LHCN-M2 (cell line): ENCODE measurements around the gene SGSM1. TPM values are rescaled to one million over a fixed set of nuclear protein-coding genes. Genes with fewer than 3 reads are reported as not detected.

Experiments used
- DNase-seq: peaks from one replicate; pipeline ENCODE4 v3.0.0-alpha.2; 2012; ENCODE audit warnings: low read depth
- total RNA-seq: library from RNA; depleted of rRNA; stranded (reverse); fragments of >200 nt; gene quantifications from 2 replicates; pipeline ENCODE4 v1.2.3, GENCODE V29; 2014

The SGSM1 gene
- total RNA-seq, 1 experiment from 2014 or later: not detected

DNA sequence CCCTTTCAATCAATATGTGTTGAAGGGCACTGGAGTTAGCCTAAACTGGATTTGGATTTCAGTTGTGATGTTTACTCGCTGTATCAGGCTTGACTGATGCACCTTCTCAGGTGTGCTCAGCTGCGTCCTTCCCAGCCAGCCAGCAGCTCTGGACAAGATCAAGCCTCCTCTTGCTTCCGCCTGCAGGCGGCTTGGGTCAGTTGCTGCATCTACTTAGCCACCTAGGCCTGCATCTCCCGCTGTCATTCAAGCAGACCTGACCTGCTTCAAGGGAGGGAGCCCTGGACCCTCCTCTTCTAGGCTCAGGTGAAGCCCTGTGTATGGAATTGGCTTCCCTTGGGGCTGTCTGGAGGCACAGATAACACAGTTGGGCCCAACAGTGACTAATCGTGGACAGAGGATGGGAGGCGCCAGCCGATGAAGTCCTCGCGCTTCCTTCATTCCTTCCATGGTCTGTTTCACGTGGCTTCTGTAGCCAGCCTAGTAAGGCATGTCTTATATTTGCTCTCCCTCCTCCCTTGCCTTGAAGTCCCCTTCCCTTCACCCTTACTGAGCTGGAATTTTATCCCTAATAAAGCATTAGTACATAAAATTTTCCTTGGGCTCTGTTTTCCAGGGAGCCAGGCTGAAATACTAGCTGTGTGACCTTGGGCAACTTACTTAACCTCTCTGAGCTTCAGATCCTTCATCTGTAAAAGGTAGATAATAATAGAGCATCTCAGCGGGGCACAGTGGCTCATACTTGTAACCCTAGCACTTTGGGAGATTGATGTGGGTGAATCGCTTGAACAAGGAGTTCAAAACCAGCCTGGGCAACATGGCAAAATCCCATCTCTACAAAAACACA is 142.6 kb downstream of the SGSM1 start:
- no peak for DNase-seq

GRCh38 chr22:24950272-24950902 is 144.4 kb downstream of the SGSM1 start:
- DNase-seq: no peak

DNA sequence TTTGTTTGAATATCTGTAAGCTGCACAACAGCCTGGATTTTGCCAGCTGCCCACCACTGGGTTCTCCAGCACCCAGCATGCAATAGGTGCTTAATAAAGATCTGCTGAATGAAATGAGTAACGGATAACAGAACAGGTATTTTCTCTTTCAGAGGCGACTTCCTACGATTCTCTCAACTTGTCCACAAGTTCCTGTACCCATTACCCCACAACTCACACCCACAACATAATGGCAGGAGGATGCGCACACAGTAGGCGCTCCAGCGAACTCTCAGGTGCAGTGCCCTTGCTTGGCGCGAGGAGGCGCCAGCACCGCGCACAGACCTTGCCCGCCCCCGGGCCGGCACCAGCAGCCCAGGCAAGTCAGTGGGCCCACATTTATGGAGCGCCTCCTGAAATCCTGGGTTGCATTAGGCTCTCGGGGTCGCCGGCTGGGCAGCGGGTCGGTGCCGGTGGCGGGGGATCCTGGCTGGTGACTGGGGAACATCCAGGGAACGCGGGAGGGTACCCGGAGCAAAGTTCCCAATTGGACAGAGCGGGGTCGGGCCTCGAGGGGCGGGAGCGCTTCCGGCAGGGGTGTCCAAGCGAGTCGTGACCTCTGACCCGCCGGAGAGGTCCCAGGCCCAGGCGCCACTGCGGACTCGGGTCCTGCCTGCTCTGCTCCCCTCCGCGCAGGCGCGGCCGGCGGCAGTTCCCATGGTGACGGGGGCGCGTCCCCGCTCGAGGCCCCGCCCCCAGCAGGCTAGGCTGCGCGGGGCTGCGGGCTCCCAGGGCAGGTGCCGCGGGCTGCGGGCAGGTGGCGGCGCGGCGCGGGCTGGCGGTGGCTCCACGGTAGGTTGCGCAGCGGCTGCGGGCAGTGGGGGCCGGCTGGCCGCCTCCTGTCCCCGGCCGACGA is 146.2 kb downstream of the SGSM1 start, which contains the start of gene KIAA1671:
TSS of gene KIAA1671 (plus strand) at position 775 of the 895 bp plus-strand sequence. CDS start 75,284 bp downstream, outside the sequence.
- peak; percentile 59 for DNase-seq

- DNase-seq: peak; percentile 38
Observed at GRCh38 chr22:24952837-24953383, 146.9 kb downstream of the SGSM1 start.

- no peak for DNase-seq
Observed at GRCh38 chr22:24953384-24954113, 147.5 kb downstream of the SGSM1 start.

DNA sequence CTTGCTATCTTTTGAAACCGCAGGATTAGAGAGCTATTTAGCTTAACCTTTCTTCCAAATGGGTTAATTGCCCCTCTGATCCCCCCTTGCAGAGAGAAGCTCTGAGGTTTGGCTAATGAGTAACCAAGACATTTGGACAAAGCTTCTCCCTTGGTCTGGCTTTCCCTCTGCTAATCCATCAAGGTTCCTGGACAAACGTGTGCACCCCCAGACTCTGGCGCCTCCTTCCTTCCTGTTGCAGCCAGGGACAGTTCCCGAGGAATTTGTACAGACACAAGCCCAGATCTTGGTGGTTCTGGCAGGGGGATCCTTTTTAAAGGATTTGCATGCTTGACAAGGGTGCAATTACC is 148.1 kb downstream of the SGSM1 start:
- no peak for DNase-seq

DNA sequence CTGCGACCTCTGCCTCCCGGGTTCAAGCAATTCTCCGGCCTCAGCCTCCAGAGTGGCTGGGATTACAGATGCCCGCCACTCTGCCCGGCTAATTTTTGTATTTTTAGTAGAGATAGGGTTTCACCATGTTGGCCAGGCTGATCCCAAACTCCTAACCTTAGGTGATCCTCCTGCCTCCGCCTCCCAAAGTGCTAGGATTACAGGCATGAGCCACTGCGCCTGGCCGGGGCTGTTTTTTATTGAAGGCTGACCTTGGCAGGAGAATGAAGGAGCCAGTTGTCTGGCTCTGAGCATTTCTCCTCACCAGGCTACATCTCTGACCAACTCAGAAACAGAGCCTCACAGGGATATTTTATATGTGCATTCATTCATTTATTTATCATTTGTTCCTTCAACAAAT is 148.8 kb downstream of the SGSM1 start:
- DNase-seq: no peak

DNA sequence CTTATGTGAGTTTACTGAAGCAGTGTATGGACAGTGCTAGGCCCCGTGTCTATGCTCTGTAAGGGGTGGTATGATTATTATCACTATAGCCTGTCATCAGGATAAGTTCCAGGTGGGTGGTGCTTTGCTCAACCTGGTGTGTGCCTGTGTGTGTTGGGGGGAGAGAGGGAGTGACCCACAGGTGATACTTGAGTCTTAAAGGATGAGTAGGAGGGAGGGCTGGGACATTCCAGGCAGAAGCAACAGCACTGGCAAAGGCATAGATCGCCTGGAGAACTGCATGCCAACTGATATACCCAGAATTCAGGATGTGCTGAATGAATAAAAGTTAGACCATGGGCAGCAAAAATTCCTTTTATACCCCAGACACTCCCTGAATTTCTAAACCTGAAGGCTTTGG is 151.0 kb downstream of the SGSM1 start:
- DNase-seq: no peak

GRCh38 chr22:24961217-24961844 is 155.3 kb downstream of the SGSM1 start:
- DNase-seq: no peak

- no peak for DNase-seq
Observed at GRCh38 chr22:24962094-24962493, 156.1 kb downstream of the SGSM1 start.

DNA sequence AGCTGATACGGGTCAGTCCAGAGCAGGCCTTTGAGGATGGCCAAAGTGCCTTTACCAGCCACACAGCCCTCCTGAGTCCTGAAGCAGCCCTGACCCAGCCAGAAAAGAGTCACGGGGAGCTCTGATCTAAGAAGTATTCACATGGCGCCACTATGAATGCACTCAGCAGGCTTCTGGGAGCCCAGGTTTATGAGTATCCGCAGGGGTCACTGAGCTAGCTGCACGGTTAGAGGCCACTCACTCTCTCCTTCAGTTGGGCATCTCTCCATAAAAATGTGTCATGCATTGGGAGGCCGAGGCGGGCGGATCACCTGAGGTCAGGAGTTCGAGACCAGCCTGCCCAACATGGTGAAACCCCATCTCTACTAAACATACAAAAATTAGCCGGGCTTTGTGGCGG is 156.8 kb downstream of the SGSM1 start:
- DNase-seq: no peak

GRCh38 chr22:24964441-24964840 is 158.4 kb downstream of the SGSM1 start:
- no peak for DNase-seq

DNA sequence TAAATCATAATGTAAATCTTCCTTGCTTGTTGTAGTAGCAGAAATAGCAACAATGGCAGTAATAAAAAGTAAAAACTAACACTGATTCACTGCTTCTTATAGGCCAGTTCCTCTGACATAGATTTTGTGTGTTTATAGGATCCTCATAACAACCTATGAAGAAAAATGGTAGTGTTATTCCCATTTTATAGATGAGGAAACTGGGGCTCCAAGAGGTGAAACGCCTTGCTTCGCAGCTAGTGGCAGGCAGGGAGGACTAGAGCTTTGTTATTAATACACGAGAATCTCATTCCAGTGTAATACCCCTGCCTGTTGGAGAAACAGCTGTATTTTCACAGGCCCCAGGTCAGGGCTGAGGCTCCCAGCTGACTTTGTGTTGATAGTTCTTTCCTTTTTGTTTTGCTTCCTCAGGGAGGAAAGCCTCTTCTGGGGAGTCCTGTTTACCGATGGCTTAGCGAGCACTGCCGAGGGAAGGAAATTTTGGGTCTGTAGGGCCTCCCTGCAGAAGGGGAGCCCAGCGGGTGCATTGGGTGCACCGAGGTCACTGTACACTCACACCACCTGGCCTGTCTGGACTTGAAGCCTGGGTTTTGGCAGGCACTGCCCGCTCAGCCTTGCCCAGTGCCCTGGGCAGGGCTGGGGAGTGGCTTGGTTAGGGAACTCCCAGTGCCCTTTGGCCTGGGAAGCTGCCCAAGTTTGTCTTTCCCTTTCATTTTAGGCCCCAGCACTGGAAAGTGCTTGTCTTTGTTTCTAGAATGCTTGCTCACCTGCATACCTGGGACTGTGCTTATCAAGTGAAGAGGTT is 160.0 kb downstream of the SGSM1 start:
- DNase-seq: no peak

DNA sequence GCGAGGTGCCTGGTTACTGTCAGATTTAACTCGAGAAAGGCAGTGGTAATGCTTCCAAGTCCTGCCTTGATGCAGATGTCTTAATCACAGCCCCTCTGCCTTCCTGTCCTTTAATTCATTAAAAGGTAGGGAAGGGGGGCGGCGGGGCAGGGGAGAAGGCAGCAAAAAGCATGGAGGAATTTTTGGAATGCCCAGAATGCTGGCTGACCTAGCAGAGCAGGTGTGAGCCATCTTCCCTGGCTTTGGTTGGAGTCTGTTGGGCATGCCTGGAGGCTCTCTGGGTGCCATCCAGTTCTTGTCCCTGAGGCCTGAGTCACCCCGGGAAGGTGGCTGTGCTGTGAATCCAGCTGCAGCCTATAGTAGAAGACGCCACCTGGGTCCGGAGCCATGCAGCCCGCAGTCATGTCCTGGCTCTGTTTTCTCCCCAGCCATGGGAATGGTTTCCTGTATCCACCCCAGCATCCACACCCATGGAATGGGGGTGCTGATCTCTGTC is 162.1 kb downstream of the SGSM1 start:
- no peak for DNase-seq

GRCh38 chr22:24969560-24970301 is 163.7 kb downstream of the SGSM1 start:
- no peak for DNase-seq

GRCh38 chr22:24972369-24972768 is 166.4 kb downstream of the SGSM1 start:
- DNase-seq: no peak

GRCh38 chr22:24973872-24974271 is 167.9 kb downstream of the SGSM1 start:
- DNase-seq: no peak

DNA sequence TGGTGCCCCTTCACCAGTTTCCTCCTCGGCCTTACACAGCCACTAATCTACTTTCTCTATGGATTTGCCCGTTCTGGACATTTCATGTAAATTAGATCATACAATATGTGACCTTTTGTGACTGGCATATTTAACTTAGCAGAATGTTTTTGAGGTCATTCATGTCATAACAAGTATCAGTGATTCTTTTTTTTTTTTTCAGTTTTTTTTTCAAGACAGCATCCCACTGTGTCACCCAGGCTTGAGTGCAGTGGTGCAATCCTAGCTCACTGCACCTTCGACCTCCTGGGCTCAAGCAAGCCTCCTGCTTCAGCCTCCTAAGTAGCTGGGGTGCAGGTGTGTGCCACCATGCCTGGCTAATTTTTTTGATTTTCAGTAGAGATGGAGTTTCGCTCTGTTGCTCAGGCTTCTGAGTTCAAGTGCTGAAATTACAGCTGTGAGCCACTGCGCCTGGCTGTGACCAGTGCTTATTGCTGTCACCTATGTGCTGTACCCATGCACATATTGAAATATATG is 169.2 kb downstream of the SGSM1 start:
- DNase-seq: no peak
